ENCODE measurements around the gene PDE10A. TPM values are rescaled to one million over a fixed set of nuclear protein-coding genes. Genes with fewer than 3 reads are reported as not detected.
"Not testable (repeated sequence)": the region's sequence is repeated elsewhere in the genome, so short reads cannot be mapped to it uniquely, and the experiment has no call there.

PDE10A gene
- polyA plus RNA-seq, 3 donors = 0.41 to 41.9 (median 6.8) TPM

- no peak overlapping the region for H3K27ac ChIP-seq (ENCODE audit: low read depth, low read length)
- WGBS, 3 donors = 83 to 98% (median 92%) methylated on average over 1 of the region's 1 CpG
Observed at GRCh38 chr6:165478581-165478980, 184.5 kb downstream of the PDE10A start.

- H3K27ac ChIP-seq (ENCODE audit: low read depth, low read length) = no peak overlapping the region
- 85 to 95% (median 89%) methylated on average over 4 of the region's 4 CpGs for WGBS, 3 donors
Observed at GRCh38 chr6:165469483-165469882, 193.6 kb downstream of the PDE10A start.

GRCh38 chr6:165468340-165469235 lies 194.5 kb downstream of the PDE10A start:
- H3K27ac ChIP-seq (ENCODE audit: low read depth, low read length) = no peak overlapping the region
- WGBS, 3 donors = 83 to 87% (median 85%) methylated on average over 9 of the region's 9 CpGs

GRCh38 chr6:165463499-165463898 lies 199.5 kb downstream of the PDE10A start:
- not testable (repeated sequence) for H3K27ac ChIP-seq (ENCODE audit: low read depth, low read length)
- 84 to 98% (median 96%) methylated on average over 6 of the region's 6 CpGs for WGBS, 3 donors

GRCh38 chr6:165459605-165460301 lies 203.3 kb downstream of the PDE10A start:
- 14 to 41% (median 14%) methylated on average over 12 of the region's 12 CpGs for WGBS, 3 donors
- H3K27ac ChIP-seq (ENCODE audit: low read depth, low read length) = not testable (repeated sequence)

- no peak overlapping the region for H3K27ac ChIP-seq (ENCODE audit: low read depth, low read length)
- WGBS, 3 donors = 72 to 92% (median 88%) methylated on average over 6 of the region's 6 CpGs
Observed at GRCh38 chr6:165458134-165458533, 204.9 kb downstream of the PDE10A start.

- 21 to 34% (median 33%) methylated on average over 3 of the region's 3 CpGs for WGBS, 3 donors
- no peak overlapping the region for H3K27ac ChIP-seq (ENCODE audit: low read depth, low read length)
Observed at GRCh38 chr6:165456286-165456685, 206.8 kb downstream of the PDE10A start.

GRCh38 chr6:165455488-165455887 lies 207.6 kb downstream of the PDE10A start:
- no peak overlapping the region for H3K27ac ChIP-seq (ENCODE audit: low read depth, low read length)
- WGBS, 3 donors = 78 to 89% (median 86%) methylated on average over 3 of the region's 3 CpGs

GRCh38 chr6:165453395-165453794 lies 209.6 kb downstream of the PDE10A start:
- WGBS, 3 donors = 86 to 93% (median 90%) methylated on average over 2 of the region's 2 CpGs
- no peak overlapping the region for H3K27ac ChIP-seq (ENCODE audit: low read depth, low read length)

GRCh38 chr6:165451838-165452237 lies 211.2 kb downstream of the PDE10A start:
- H3K27ac ChIP-seq (ENCODE audit: low read depth, low read length) = no peak overlapping the region
- WGBS, 3 donors = 81 to 92% (median 90%) methylated on average over 2 of the region's 2 CpGs

- 84 to 95% (median 95%) methylated on average over 4 of the region's 4 CpGs for WGBS, 3 donors
- H3K27ac ChIP-seq (ENCODE audit: low read depth, low read length) = no peak overlapping the region
Observed at GRCh38 chr6:165448210-165448609, 214.8 kb downstream of the PDE10A start.

GRCh38 chr6:165447141-165447540 lies 215.9 kb downstream of the PDE10A start:
- H3K27ac ChIP-seq (ENCODE audit: low read depth, low read length) = no peak overlapping the region
- 74 to 92% (median 92%) methylated on average over 10 of the region's 10 CpGs for WGBS, 3 donors

GRCh38 chr6:165446331-165446730 lies 216.7 kb downstream of the PDE10A start:
- no peak overlapping the region for H3K27ac ChIP-seq (ENCODE audit: low read depth, low read length)

GRCh38 chr6:165443462-165443861 lies 219.6 kb downstream of the PDE10A start:
- 90 to 96% (median 93%) methylated on average over 4 of the region's 4 CpGs for WGBS, 3 donors
- no peak overlapping the region for H3K27ac ChIP-seq (ENCODE audit: low read depth, low read length)

GRCh38 chr6:165441181-165441580 lies 221.9 kb downstream of the PDE10A start:
- H3K27ac ChIP-seq (ENCODE audit: low read depth, low read length) = no peak overlapping the region
- WGBS, 3 donors = 73 to 92% (median 87%) methylated on average over 2 of the region's 2 CpGs

- WGBS, 3 donors = 37 to 48% (median 44%) methylated on average over 4 of the region's 4 CpGs
Observed at GRCh38 chr6:165439928-165440554, 223.0 kb downstream of the PDE10A start.

GRCh38 chr6:165426892-165427291 lies 236.1 kb downstream of the PDE10A start:
- H3K27ac ChIP-seq (ENCODE audit: low read depth, low read length) = no peak overlapping the region
- WGBS, 3 donors = 70 to 90% (median 84%) methylated on average over 2 of the region's 2 CpGs

More at GRCh38 chr6:165439928-165440554, 223.0 kb downstream of the PDE10A start:
- H3K27ac ChIP-seq (ENCODE audit: low read depth, low read length) = no peak overlapping the region

- 92 to 98% (median 94%) methylated on average over 11 of the region's 11 CpGs for WGBS, 3 donors
- H3K27ac ChIP-seq (ENCODE audit: low read depth, low read length) = no peak overlapping the region
Observed at GRCh38 chr6:165422192-165422591, 240.8 kb downstream of the PDE10A start.

- H3K27ac ChIP-seq (ENCODE audit: low read depth, low read length) = no peak overlapping the region
- WGBS, 3 donors = 75 to 85% (median 78%) methylated on average over 6 of the region's 6 CpGs
Observed at GRCh38 chr6:165417278-165417865, 245.7 kb downstream of the PDE10A start.

Data from adipose tissue (tissue), 3 donors.